Measurements from ENCODE around the gene PSAPL1. TPM values are rescaled to one million over a fixed set of nuclear protein-coding genes. Genes with fewer than 3 reads are reported as not detected.

Gene PSAPL1
- total and polyA plus RNA-seq, 2 of the 8 experiments (the other 6 are each of a cell fraction or from before 2014, with no cell fraction given) = 0.03 TPM; not detected in 1

DNA sequence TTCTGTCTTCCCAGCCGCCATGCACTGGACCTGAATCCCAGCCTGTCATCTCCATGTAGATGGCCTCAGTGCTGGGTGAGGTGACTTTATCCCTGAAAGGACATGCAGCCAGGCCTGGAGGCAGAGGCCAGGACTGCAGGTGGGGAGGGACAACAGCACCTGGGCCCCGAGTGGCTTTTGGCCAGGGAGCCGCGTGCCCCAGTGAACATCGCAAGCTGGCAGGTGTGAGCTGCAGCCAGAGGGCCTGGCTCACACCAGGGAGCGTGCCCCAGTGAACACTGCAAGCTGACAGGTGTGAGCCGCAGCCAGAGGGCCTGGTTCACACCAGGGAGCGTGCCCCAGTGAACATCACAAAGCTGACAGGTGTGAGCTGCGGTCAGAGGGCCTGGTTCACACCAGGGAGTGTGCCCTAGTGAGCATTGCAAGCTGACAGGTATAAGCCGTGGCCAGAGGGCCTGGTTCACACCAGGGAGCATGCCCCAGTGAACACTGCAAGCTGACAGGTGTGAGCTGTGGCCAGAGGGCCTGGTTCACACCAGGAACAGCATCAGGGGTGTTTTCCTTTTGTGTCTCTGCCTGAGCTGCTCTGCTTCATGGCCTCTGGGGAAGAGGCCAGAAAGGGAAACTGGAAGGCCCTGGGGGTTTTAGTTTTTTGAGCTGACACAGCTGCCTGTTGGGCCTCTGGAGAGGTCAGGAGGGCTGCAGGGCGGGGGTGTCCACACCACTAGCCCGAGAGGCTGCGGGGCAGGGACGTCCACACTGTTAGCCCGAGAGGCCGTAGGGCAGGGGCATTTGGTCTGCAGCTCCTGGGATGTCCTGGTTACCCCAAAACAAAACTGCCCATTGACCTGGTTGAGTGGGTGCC is 22.7 kb upstream of the PSAPL1 start:
- no peaks in the 10 kb centered on the region for H3K36me3 ChIP-seq (ENCODE audit: control insufficient read depth in 2 of 4, insufficient read depth in 4 of 4, low read length in 3 of 4)
- no peak overlapping the region for H3K18ac ChIP-seq (ENCODE audit: extremely low read depth, low read length)
- H3K4ac ChIP-seq (replicated peaks; ENCODE audit: insufficient read length, low read depth, low read length) = no peak overlapping the region
- no peaks in the 10 kb centered on the region for H3K27me3 ChIP-seq (replicated peaks in 1 of 4; ENCODE audit: control insufficient read depth in 3 of 4, extremely low read depth in 1 of 4, insufficient read depth in 3 of 4, low read length in 3 of 4)
- no peak overlapping the region for H3K27ac ChIP-seq (ENCODE audit: low read depth, low read length)
- H2AK5ac ChIP-seq (ENCODE audit: low read depth, low read length) = no peak overlapping the region
- DNase-seq (ENCODE audit: low read depth in 1 of 2, low spot score in 2 of 2) (no peak), FAIRE-seq (no peak)
- no peaks in the 10 kb centered on the region for H4K20me1 ChIP-seq (replicated peaks in 1 of 2; ENCODE audit: control insufficient read depth in 1 of 2, insufficient read depth in 2 of 2, low read length in 2 of 2)
- WGBS, 2 experiments (ENCODE audit: extremely low coverage in 1 of 2, insufficient coverage in 1 of 2, insufficient read length in 1 of 2, insufficient replicate concordance in 2 of 2, low coverage in 1 of 2, low lambda C conversion rate in 2 of 2, missing lambda C conversion rate in 1 of 2) = 86% methylated on average over 12 of the region's 16 CpGs; no CpG with 5 or more reads in 1 of the 2 experiments
- peak overlapping the region; percentile 35; the same call in 1 of the 2 replicates for H4K8ac ChIP-seq (ENCODE audit: extremely low read depth, insufficient read depth, low read length)
- no peaks in the 10 kb centered on the region for H3K9me3 ChIP-seq (ENCODE audit: insufficient read depth in 2 of 2, low read depth in 1 of 2, low read length in 1 of 2)
- no peak overlapping the region for H2BK20ac ChIP-seq (ENCODE audit: low read length)
- CTCF ChIA-PET (ENCODE audit: partially characterized antibody) = interaction anchor here (0.7 to 1.4 kb wide), 3 partner anchors 9 to 262 kb away, joined by 3 read pairs; no protein-coding TSS in a partner anchor
- H2BK15ac ChIP-seq (ENCODE audit: low read length) = no peak overlapping the region
- no peak overlapping the region for H2AFZ ChIP-seq (ENCODE audit: low read length)
- H4K5ac ChIP-seq (ENCODE audit: insufficient read length, low read depth, low read length) = no peak overlapping the region
- peaks cover 0 to 13% (median 8%) of the 10 kb centered on the region in 4 experiments; a peak in 5 of 7 replicates for H3K4me1 ChIP-seq (replicated peaks in 1 of 4; ENCODE audit: control insufficient read depth in 3 of 4, insufficient read depth in 4 of 4, low read length in 3 of 4)
- H3K56ac ChIP-seq (replicated peaks; ENCODE audit: insufficient read length, low read depth, low read length) = no peak overlapping the region
- no peaks in the 10 kb centered on the region for H3K23me2 ChIP-seq (ENCODE audit: low read depth, low read length)
- H3K23ac ChIP-seq (ENCODE audit: insufficient read length) = no peak overlapping the region
- no peak overlapping the region for H2BK12ac ChIP-seq (ENCODE audit: low read depth, low read length)
- no peak overlapping the region for H4K91ac ChIP-seq (replicated peaks; ENCODE audit: insufficient read length, low read length)
- POLR2A ChIA-PET (ENCODE audit: partially characterized antibody) = no interaction called here
- no peak overlapping the region for H3K9ac ChIP-seq (replicated peaks in 1 of 4; ENCODE audit: extremely low read depth in 1 of 4, low read depth in 3 of 4, low read length in 3 of 4)
- H3K79me2 ChIP-seq (ENCODE audit: control insufficient read depth in 1 of 2, insufficient read depth in 2 of 2, low read length in 2 of 2) = no peaks in the 10 kb centered on the region
- H3K4me3 ChIP-seq (ENCODE audit: extremely low read depth in 1 of 4, insufficient read depth in 2 of 4, low read depth in 3 of 4, low read length in 4 of 4) = no peak overlapping the region
- H3K4me2 ChIP-seq (ENCODE audit: insufficient read depth in 1 of 2, low read depth in 2 of 2, low read length in 2 of 2) = no peak overlapping the region
- H2BK5ac ChIP-seq (ENCODE audit: low read depth, low read length) = no peak overlapping the region
- H3K14ac ChIP-seq (ENCODE audit: insufficient read length) = no peak overlapping the region
- no peaks in the 10 kb centered on the region for H3K79me1 ChIP-seq (ENCODE audit: low read depth, low read length)
- H2BK120ac ChIP-seq (replicated peaks; ENCODE audit: low read depth, low read length) = no peak overlapping the region
- 0 out of 2 replicates have a peak, but pooled peaks have one; percentile 11 for TF ChIP-seq BACH1 (IDR thresholded peaks at IDR 0.05; ENCODE audit: low read length)

Data from H1 (cell line).